PFSK-1 (cell line): ENCODE data around the gene TLN1.

ENCODE experiments used
- POLR2AphosphoS5 ChIP-seq: IDR thresholded peaks from 2 replicates; pipeline ENCODE4 v1.6.1; 2012; ENCODE audit warnings: low read depth, mild to moderate bottlenecking, control low read depth, low read length, moderate library complexity
- SIN3A ChIP-seq: IDR thresholded peaks from 2 replicates; pipeline ENCODE4 v1.6.1; 2012; ENCODE audit warnings: mild to moderate bottlenecking, low read length, moderate library complexity, borderline replicate concordance; ENCODE audit not compliant: insufficient read depth
- TAF1 ChIP-seq: IDR thresholded peaks from 2 replicates; pipeline ENCODE4 v1.6.1; 2012; ENCODE audit warnings: low read length, control low read depth, borderline replicate concordance; ENCODE audit not compliant: insufficient read depth
- TF ChIP-seq, protein P1 (sequence below), 2 experiments: IDR thresholded peaks; 2 replicates each; pipeline versions ENCODE4 v1.6.1 to v1.8.0; 2011 to 2012; ENCODE audit warnings: low read depth in 2 of 2, low read length in 2 of 2, control low read depth in 1 of 2, inconsistent platforms in 1 of 2, mild to moderate bottlenecking in 1 of 2, moderate library complexity in 1 of 2; ENCODE audit not compliant: insufficient read depth in 1 of 2

GRCh38 chr9:35729101-35729500, 2.9 kb downstream of the TLN1 start:
- TF ChIP-seq POLR2AphosphoS5 (no peak), SIN3A (no peak), TAF1 (no peak)
- TF ChIP-seq, protein P1, sequence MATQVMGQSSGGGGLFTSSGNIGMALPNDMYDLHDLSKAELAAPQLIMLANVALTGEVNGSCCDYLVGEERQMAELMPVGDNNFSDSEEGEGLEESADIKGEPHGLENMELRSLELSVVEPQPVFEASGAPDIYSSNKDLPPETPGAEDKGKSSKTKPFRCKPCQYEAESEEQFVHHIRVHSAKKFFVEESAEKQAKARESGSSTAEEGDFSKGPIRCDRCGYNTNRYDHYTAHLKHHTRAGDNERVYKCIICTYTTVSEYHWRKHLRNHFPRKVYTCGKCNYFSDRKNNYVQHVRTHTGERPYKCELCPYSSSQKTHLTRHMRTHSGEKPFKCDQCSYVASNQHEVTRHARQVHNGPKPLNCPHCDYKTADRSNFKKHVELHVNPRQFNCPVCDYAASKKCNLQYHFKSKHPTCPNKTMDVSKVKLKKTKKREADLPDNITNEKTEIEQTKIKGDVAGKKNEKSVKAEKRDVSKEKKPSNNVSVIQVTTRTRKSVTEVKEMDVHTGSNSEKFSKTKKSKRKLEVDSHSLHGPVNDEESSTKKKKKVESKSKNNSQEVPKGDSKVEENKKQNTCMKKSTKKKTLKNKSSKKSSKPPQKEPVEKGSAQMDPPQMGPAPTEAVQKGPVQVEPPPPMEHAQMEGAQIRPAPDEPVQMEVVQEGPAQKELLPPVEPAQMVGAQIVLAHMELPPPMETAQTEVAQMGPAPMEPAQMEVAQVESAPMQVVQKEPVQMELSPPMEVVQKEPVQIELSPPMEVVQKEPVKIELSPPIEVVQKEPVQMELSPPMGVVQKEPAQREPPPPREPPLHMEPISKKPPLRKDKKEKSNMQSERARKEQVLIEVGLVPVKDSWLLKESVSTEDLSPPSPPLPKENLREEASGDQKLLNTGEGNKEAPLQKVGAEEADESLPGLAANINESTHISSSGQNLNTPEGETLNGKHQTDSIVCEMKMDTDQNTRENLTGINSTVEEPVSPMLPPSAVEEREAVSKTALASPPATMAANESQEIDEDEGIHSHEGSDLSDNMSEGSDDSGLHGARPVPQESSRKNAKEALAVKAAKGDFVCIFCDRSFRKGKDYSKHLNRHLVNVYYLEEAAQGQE (IDR thresholded peaks at IDR 0.05; ENCODE audit: insufficient read depth in 1 of 2, low read depth in 2 of 2, low read length in 2 of 2): no peak
